SK-N-DZ (cell line): ENCODE data around the gene TMEM151B.

Source experiments
- DNase-seq: peaks from one replicate; pipeline ENCODE4 v3.0.0-alpha.2; 2015; ENCODE audit warnings: low spot score

The TMEM151B gene

GRCh38 chr6:44264154-44265006 lies 5.9 kb upstream of the TMEM151B start:
- DNase-seq = peak; percentile 9

GRCh38 chr6:44265007-44265721 lies 5.1 kb upstream of the TMEM151B start, which contains the start of gene NFKBIE:
TSS of gene NFKBIE (minus strand) at chr6:44265551. CDS start at chr6:44265346, 205 bp downstream.
- peak; percentile 77 for DNase-seq

- DNase-seq = no peak
Measured at GRCh38 chr6:44265722-44266233, 4.5 kb upstream of the TMEM151B start.

GRCh38 chr6:44266347-44266746 lies 3.9 kb upstream of the TMEM151B start:
- DNase-seq = no peak

- DNase-seq = no peak
Measured at GRCh38 chr6:44267252-44267651, 3.0 kb upstream of the TMEM151B start.

- DNase-seq = peak; percentile 85
Measured at GRCh38 chr6:44268095-44268628, 2.1 kb upstream of the TMEM151B start.

- DNase-seq = peak; percentile 11
Measured at GRCh38 chr6:44269178-44269920, 901 bp upstream of the TMEM151B start.

- DNase-seq = peak; percentile 76
Measured at GRCh38 chr6:44270526-44271405, 516 bp downstream of the TMEM151B start.

GRCh38 chr6:44271406-44271723 lies 1.1 kb downstream of the TMEM151B start:
- no peak for DNase-seq

GRCh38 chr6:44271914-44272313 lies 1.7 kb downstream of the TMEM151B start:
- DNase-seq = no peak

- no peak for DNase-seq
Measured at GRCh38 chr6:44272529-44272928, 2.3 kb downstream of the TMEM151B start.

- no peak for DNase-seq
Measured at GRCh38 chr6:44272999-44273566, 2.8 kb downstream of the TMEM151B start.

- no peak for DNase-seq
Measured at GRCh38 chr6:44273617-44274016, 3.4 kb downstream of the TMEM151B start.

- DNase-seq = no peak
Measured at GRCh38 chr6:44275271-44275748, 5.1 kb downstream of the TMEM151B start.

GRCh38 chr6:44275749-44276648 lies 5.7 kb downstream of the TMEM151B start:
- no peak for DNase-seq

- DNase-seq = no peak
Measured at GRCh38 chr6:44276667-44277640, 6.7 kb downstream of the TMEM151B start.

GRCh38 chr6:44277763-44278162 lies 7.5 kb downstream of the TMEM151B start:
- DNase-seq = no peak

- DNase-seq = no peak
Measured at GRCh38 chr6:44278315-44278714, 8.1 kb downstream of the TMEM151B start.
